GM18498 (cell line): Measurements from ENCODE around the gene COL6A5.
"Not testable (repeated sequence)": the region's sequence is repeated elsewhere in the genome, so short reads cannot be mapped to it uniquely, and the experiment has no call there.

ENCODE experiments used
- ATAC-seq: cut with Tn5 transposase; IDR thresholded peaks from one replicate; pipeline ENCODE4 v1.9.1; 2021; ENCODE audit warnings: mild to moderate bottlenecking, moderate library complexity; ENCODE audit not compliant: unreplicated experiment

Gene COL6A5

GRCh38 chr3:130433306-130433705, 87.8 kb downstream of the COL6A5 start:
- ATAC-seq = no peak

- ATAC-seq = no peak
Observed at GRCh38 chr3:130442284-130442683, 96.8 kb downstream of the COL6A5 start.

GRCh38 chr3:130446840-130447239, 101.4 kb downstream of the COL6A5 start:
- not testable (repeated sequence) for ATAC-seq

- not testable (repeated sequence) for ATAC-seq
Observed at GRCh38 chr3:130448155-130448554, 102.7 kb downstream of the COL6A5 start.

GRCh38 chr3:130456540-130456939, 111.1 kb downstream of the COL6A5 start:
- ATAC-seq = no peak

GRCh38 chr3:130457671-130458070, 112.2 kb downstream of the COL6A5 start:
- ATAC-seq = no peak

- ATAC-seq = no peak
Observed at GRCh38 chr3:130459944-130460343, 114.5 kb downstream of the COL6A5 start.

GRCh38 chr3:130462089-130462488, 116.6 kb downstream of the COL6A5 start:
- no peak for ATAC-seq

- no peak for ATAC-seq
Observed at GRCh38 chr3:130463221-130463620, 117.7 kb downstream of the COL6A5 start.

- no peak for ATAC-seq
Observed at GRCh38 chr3:130465521-130465920, 120.0 kb downstream of the COL6A5 start.

- ATAC-seq = no peak
Observed at GRCh38 chr3:130468311-130468710, 122.8 kb downstream of the COL6A5 start.

- ATAC-seq = no peak
Observed at GRCh38 chr3:130470126-130470525, 124.7 kb downstream of the COL6A5 start.

GRCh38 chr3:130473416-130473815, 127.9 kb downstream of the COL6A5 start:
- no peak for ATAC-seq

GRCh38 chr3:130480736-130481135, 135.3 kb downstream of the COL6A5 start:
- no peak for ATAC-seq

GRCh38 chr3:130488288-130488687, 142.8 kb downstream of the COL6A5 start:
- no peak for ATAC-seq

GRCh38 chr3:130488769-130489450, 143.4 kb downstream of the COL6A5 start:
- no peak for ATAC-seq

- ATAC-seq = no peak
Observed at GRCh38 chr3:130490241-130490640, 144.8 kb downstream of the COL6A5 start.

- no peak for ATAC-seq
Observed at GRCh38 chr3:130491431-130491830, 146.0 kb downstream of the COL6A5 start.

- ATAC-seq = no peak
Observed at GRCh38 chr3:130504701-130505100, 159.2 kb downstream of the COL6A5 start.

- no peak for ATAC-seq
Observed at GRCh38 chr3:130506031-130506430, 160.6 kb downstream of the COL6A5 start.

- no peak for ATAC-seq
Observed at GRCh38 chr3:130507746-130508145, 162.3 kb downstream of the COL6A5 start.

GRCh38 chr3:130509008-130509407, 163.5 kb downstream of the COL6A5 start:
- ATAC-seq = no peak

GRCh38 chr3:130514681-130515080, 169.2 kb downstream of the COL6A5 start:
- ATAC-seq = no peak
